ENCODE data around the gene SLC30A2. TPM values are rescaled to one million over a fixed set of nuclear protein-coding genes. Genes with fewer than 3 reads are reported as not detected.
A peak's percentile ranks its signal among the peaks of the same experiment; 100 is the strongest.

Gene SLC30A2
- total and polyA plus RNA-seq, 9 of the 15 experiments (the other 6 are each of a cell fraction or from before 2014, with no cell fraction given) = 0.01 to 0.18 (median 0.06) TPM; not detected in 3

DNA sequence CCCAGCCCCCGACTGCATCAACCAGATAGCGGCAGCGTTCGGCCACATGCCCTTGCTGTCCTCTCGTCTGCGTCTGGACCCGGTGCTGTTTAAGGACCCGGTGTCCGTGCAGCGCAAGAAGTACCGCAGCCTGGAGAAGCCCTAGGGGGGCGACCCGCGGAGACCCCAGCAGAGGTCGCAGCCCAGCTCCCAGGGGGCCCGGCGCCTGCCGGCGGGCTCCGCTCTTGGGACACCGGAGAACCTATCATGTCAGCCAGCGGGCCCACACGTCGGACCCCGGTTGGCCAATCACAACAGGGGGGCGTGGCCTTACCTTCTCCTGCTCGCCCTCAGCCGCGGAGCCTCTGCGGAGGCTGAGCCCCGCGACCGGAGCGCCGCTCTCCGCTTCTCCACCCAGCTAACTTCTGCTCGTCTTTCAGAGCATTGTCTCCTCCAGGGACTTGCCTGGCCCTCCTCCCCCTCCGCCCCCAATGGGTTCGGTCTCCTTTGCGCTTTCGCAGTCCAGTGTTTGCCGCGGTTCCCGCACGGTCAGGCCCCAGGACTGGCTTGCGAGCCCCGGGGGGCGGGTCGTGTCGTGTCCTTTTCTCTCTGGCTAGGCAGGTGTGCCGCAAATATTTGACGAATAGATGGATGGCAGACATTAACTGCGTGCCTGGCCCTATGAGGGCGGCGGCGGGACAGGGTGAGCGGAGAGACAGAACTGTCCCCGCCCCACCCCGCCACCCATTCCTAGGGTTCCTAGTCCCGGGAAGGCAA lies 10.5 kb downstream of the SLC30A2 start (continued):
- TF ChIP-seq ZNF354B (CRISPR knock-in tag; IDR thresholded peaks at IDR 0.05) (no peak), ZNF197 (CRISPR knock-in tag; IDR thresholded peaks at IDR 0.05; ENCODE audit: low read depth) (no peak), XRCC3 (IDR thresholded peaks at IDR 0.05) (no peak), MBD1 (CRISPR knock-in tag; IDR thresholded peaks at IDR 0.05) (no peak), FOXP1 (CRISPR knock-in tag; IDR thresholded peaks at IDR 0.05) (peak; percentile 31; the same call in 1 of the 2 replicates), ZNF165 (CRISPR knock-in tag; IDR thresholded peaks at IDR 0.05; ENCODE audit: borderline replicate concordance) (no peak; the same call in 1 of the 2 replicates), ZEB2 (IDR thresholded peaks at IDR 0.05) (peak; percentile 65; the same call in 1 of the 2 replicates), RAD51 (IDR thresholded peaks at IDR 0.05; ENCODE audit: borderline replicate concordance, low read depth) (no peak), CHCHD3 (CRISPR knock-in tag; IDR thresholded peaks at IDR 0.05) (peak; percentile 28; the same call in 1 of the 2 replicates), TBP (optimal IDR thresholded peaks at IDR 0.05; ENCODE audit: low read depth, low read length) (peak; percentile 77), PHB2 (IDR thresholded peaks at IDR 0.05; ENCODE audit: low read depth) (0 out of 2 replicates have a peak, but pooled peaks have one; percentile 55), DIDO1 (tag; IDR thresholded peaks at IDR 0.05; ENCODE audit: low read depth) (no peak)
- TF ChIP-seq, protein P1, sequence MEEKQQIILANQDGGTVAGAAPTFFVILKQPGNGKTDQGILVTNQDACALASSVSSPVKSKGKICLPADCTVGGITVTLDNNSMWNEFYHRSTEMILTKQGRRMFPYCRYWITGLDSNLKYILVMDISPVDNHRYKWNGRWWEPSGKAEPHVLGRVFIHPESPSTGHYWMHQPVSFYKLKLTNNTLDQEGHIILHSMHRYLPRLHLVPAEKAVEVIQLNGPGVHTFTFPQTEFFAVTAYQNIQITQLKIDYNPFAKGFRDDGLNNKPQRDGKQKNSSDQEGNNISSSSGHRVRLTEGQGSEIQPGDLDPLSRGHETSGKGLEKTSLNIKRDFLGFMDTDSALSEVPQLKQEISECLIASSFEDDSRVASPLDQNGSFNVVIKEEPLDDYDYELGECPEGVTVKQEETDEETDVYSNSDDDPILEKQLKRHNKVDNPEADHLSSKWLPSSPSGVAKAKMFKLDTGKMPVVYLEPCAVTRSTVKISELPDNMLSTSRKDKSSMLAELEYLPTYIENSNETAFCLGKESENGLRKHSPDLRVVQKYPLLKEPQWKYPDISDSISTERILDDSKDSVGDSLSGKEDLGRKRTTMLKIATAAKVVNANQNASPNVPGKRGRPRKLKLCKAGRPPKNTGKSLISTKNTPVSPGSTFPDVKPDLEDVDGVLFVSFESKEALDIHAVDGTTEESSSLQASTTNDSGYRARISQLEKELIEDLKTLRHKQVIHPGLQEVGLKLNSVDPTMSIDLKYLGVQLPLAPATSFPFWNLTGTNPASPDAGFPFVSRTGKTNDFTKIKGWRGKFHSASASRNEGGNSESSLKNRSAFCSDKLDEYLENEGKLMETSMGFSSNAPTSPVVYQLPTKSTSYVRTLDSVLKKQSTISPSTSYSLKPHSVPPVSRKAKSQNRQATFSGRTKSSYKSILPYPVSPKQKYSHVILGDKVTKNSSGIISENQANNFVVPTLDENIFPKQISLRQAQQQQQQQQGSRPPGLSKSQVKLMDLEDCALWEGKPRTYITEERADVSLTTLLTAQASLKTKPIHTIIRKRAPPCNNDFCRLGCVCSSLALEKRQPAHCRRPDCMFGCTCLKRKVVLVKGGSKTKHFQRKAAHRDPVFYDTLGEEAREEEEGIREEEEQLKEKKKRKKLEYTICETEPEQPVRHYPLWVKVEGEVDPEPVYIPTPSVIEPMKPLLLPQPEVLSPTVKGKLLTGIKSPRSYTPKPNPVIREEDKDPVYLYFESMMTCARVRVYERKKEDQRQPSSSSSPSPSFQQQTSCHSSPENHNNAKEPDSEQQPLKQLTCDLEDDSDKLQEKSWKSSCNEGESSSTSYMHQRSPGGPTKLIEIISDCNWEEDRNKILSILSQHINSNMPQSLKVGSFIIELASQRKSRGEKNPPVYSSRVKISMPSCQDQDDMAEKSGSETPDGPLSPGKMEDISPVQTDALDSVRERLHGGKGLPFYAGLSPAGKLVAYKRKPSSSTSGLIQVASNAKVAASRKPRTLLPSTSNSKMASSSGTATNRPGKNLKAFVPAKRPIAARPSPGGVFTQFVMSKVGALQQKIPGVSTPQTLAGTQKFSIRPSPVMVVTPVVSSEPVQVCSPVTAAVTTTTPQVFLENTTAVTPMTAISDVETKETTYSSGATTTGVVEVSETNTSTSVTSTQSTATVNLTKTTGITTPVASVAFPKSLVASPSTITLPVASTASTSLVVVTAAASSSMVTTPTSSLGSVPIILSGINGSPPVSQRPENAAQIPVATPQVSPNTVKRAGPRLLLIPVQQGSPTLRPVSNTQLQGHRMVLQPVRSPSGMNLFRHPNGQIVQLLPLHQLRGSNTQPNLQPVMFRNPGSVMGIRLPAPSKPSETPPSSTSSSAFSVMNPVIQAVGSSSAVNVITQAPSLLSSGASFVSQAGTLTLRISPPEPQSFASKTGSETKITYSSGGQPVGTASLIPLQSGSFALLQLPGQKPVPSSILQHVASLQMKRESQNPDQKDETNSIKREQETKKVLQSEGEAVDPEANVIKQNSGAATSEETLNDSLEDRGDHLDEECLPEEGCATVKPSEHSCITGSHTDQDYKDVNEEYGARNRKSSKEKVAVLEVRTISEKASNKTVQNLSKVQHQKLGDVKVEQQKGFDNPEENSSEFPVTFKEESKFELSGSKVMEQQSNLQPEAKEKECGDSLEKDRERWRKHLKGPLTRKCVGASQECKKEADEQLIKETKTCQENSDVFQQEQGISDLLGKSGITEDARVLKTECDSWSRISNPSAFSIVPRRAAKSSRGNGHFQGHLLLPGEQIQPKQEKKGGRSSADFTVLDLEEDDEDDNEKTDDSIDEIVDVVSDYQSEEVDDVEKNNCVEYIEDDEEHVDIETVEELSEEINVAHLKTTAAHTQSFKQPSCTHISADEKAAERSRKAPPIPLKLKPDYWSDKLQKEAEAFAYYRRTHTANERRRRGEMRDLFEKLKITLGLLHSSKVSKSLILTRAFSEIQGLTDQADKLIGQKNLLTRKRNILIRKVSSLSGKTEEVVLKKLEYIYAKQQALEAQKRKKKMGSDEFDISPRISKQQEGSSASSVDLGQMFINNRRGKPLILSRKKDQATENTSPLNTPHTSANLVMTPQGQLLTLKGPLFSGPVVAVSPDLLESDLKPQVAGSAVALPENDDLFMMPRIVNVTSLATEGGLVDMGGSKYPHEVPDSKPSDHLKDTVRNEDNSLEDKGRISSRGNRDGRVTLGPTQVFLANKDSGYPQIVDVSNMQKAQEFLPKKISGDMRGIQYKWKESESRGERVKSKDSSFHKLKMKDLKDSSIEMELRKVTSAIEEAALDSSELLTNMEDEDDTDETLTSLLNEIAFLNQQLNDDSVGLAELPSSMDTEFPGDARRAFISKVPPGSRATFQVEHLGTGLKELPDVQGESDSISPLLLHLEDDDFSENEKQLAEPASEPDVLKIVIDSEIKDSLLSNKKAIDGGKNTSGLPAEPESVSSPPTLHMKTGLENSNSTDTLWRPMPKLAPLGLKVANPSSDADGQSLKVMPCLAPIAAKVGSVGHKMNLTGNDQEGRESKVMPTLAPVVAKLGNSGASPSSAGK (IDR thresholded peaks at IDR 0.05) = peak; percentile 97
- TF ChIP-seq, protein P2, sequence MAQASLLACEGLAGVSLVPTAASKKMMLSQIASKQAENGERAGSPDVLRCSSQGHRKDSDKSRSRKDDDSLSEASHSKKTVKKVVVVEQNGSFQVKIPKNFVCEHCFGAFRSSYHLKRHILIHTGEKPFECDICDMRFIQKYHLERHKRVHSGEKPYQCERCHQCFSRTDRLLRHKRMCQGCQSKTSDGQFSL (CRISPR knock-in tag; IDR thresholded peaks at IDR 0.05) = no peak
- TF ChIP-seq, protein P2 (tag; IDR thresholded peaks at IDR 0.05) = no peak
